Measurements from ENCODE around the gene HIVEP3. TPM values are rescaled to one million over a fixed set of nuclear protein-coding genes. Genes with fewer than 3 reads are reported as not detected.

HIVEP3 gene
- polyA plus RNA-seq, 1 donor (not counting 4 experiments of a cell fraction or from before 2014, with no cell fraction given): 1.1 TPM

DNA sequence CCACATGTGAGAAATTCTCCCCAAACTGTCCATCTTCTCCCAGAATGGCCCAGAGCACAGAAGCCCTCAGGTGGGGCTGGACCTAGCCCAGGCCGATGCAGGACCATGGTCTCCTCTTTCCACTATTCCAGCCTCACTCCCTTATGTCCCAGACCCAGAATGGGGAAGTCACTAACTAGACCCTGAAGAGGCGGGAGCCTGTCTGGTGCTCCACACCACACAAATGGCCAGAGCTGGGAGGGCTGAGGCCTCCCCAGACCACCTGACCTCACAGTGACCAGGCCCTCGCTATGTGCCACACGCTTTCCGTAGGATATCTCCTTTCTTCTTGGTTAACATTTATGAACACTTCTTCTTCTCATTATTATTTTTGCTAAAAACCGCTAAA, 379.3 kb downstream of the HIVEP3 start:
- no peaks in the 10 kb centered on the region for H3K9me1 ChIP-seq (ENCODE audit: control insufficient read depth, extremely low read depth, insufficient read depth, low read length)
- no peaks in the 10 kb centered on the region for H4K20me1 ChIP-seq (ENCODE audit: control insufficient read depth, extremely low read depth, insufficient read depth, low read length)
- H3K79me2 ChIP-seq (ENCODE audit: control insufficient read depth, insufficient read depth, low read length): no peaks in the 10 kb centered on the region
- H3K36me3 ChIP-seq (ENCODE audit: control insufficient read depth in 2 of 2, extremely low read depth in 1 of 2, insufficient read depth in 2 of 2, low read length in 2 of 2): no peaks in the 10 kb centered on the region
- H3K27ac ChIP-seq (ENCODE audit: control insufficient read depth, insufficient read depth, low read length): no peak overlapping the region
- no peak overlapping the region for H3K4me3 ChIP-seq (ENCODE audit: control insufficient read depth in 2 of 3, extremely low read depth in 1 of 3, insufficient read depth in 2 of 3, low read depth in 1 of 3, low read length in 3 of 3)
- dilution Hi-C loops (cut with MboI; ENCODE audit: extremely low pct_ligation_motif_present, low sequenced_read_pairs): no loop called here
- no peak overlapping the region for H3K9ac ChIP-seq (ENCODE audit: control insufficient read depth, extremely low read depth, insufficient read depth, low read length)
- no peaks in the 10 kb centered on the region for H3K4me1 ChIP-seq (ENCODE audit: control insufficient read depth, extremely low read depth, insufficient read depth, low read length)
- DNase-seq (ENCODE audit: low read depth, low spot score) (no peak), FAIRE-seq (no peak)
- H2AFZ ChIP-seq (ENCODE audit: control insufficient read depth, low read length): no peak overlapping the region
- no peaks in the 10 kb centered on the region for H3K9me3 ChIP-seq (ENCODE audit: control insufficient read depth, low read depth, low read length)
- H3K27me3 ChIP-seq (ENCODE audit: control insufficient read depth, extremely low read depth, insufficient read depth, low read length): peaks cover 3% of the 10 kb centered on the region
- TF ChIP-seq, protein P1, sequence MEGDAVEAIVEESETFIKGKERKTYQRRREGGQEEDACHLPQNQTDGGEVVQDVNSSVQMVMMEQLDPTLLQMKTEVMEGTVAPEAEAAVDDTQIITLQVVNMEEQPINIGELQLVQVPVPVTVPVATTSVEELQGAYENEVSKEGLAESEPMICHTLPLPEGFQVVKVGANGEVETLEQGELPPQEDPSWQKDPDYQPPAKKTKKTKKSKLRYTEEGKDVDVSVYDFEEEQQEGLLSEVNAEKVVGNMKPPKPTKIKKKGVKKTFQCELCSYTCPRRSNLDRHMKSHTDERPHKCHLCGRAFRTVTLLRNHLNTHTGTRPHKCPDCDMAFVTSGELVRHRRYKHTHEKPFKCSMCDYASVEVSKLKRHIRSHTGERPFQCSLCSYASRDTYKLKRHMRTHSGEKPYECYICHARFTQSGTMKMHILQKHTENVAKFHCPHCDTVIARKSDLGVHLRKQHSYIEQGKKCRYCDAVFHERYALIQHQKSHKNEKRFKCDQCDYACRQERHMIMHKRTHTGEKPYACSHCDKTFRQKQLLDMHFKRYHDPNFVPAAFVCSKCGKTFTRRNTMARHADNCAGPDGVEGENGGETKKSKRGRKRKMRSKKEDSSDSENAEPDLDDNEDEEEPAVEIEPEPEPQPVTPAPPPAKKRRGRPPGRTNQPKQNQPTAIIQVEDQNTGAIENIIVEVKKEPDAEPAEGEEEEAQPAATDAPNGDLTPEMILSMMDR (optimal IDR thresholded peaks at IDR 0.05 in 1 of 3, IDR thresholded peaks at IDR 0.05 in 1 of 3, conservative IDR thresholded peaks at IDR 0.05 in 1 of 3; ENCODE audit: extremely low read depth in 1 of 3, insufficient read depth in 2 of 3, low read length in 3 of 3): no peak
- no peak for TF ChIP-seq EZH2 (IDR thresholded peaks at IDR 0.05; ENCODE audit: low read length)
- no peak overlapping the region for H3K4me2 ChIP-seq (ENCODE audit: control insufficient read depth, extremely low read depth, insufficient read depth, low read depth, low read length)

- H3K9ac ChIP-seq (ENCODE audit: control insufficient read depth, extremely low read depth, insufficient read depth, low read length): no peak overlapping the region
- no peaks in the 10 kb centered on the region for H4K20me1 ChIP-seq (ENCODE audit: control insufficient read depth, extremely low read depth, insufficient read depth, low read length)
- H3K27me3 ChIP-seq (ENCODE audit: control insufficient read depth, extremely low read depth, insufficient read depth, low read length): peaks cover 6% of the 10 kb centered on the region
- H3K36me3 ChIP-seq (ENCODE audit: control insufficient read depth in 2 of 2, extremely low read depth in 1 of 2, insufficient read depth in 2 of 2, low read length in 2 of 2): no peaks in the 10 kb centered on the region
- no peak overlapping the region for H3K4me3 ChIP-seq (ENCODE audit: control insufficient read depth in 2 of 3, extremely low read depth in 1 of 3, insufficient read depth in 2 of 3, low read depth in 1 of 3, low read length in 3 of 3)
- no peaks in the 10 kb centered on the region for H3K79me2 ChIP-seq (ENCODE audit: control insufficient read depth, insufficient read depth, low read length)
- TF ChIP-seq EZH2 (IDR thresholded peaks at IDR 0.05; ENCODE audit: low read length): no peak
- TF ChIP-seq, protein P1 (optimal IDR thresholded peaks at IDR 0.05 in 1 of 3, IDR thresholded peaks at IDR 0.05 in 1 of 3, conservative IDR thresholded peaks at IDR 0.05 in 1 of 3; ENCODE audit: extremely low read depth in 1 of 3, insufficient read depth in 2 of 3, low read length in 3 of 3): no peak
- DNase-seq (ENCODE audit: low read depth, low spot score) (no peak), FAIRE-seq (no peak)
- H3K4me2 ChIP-seq (ENCODE audit: control insufficient read depth, extremely low read depth, insufficient read depth, low read depth, low read length): no peak overlapping the region
- dilution Hi-C loops (cut with MboI; ENCODE audit: extremely low pct_ligation_motif_present, low sequenced_read_pairs): no loop called here
- no peak overlapping the region for H2AFZ ChIP-seq (ENCODE audit: control insufficient read depth, low read length)
- no peaks in the 10 kb centered on the region for H3K9me1 ChIP-seq (ENCODE audit: control insufficient read depth, extremely low read depth, insufficient read depth, low read length)
- no peaks in the 10 kb centered on the region for H3K9me3 ChIP-seq (ENCODE audit: control insufficient read depth, low read depth, low read length)
- no peaks in the 10 kb centered on the region for H3K4me1 ChIP-seq (ENCODE audit: control insufficient read depth, extremely low read depth, insufficient read depth, low read length)
- no peak overlapping the region for H3K27ac ChIP-seq (ENCODE audit: control insufficient read depth, insufficient read depth, low read length)
These were observed 379.8 kb downstream of the HIVEP3 start for GRCh38 chr1:41538741-41539417.

All from keratinocyte (primary cell).